Prostate gland (tissue), 2 donors: ENCODE results near the gene PDHX. TPM values are rescaled to one million over a fixed set of nuclear protein-coding genes. Genes with fewer than 3 reads are reported as not detected.
A peak's percentile ranks its signal among the peaks of the same experiment; 100 is the strongest.

Experiments used
- DNase-seq: peaks from one replicate; pipeline ENCODE4 v3.0.0-alpha.2; 2019; ENCODE audit warnings: low spot score
- H3K27ac ChIP-seq, 2 donors: fragments of 200-600 bp; sonication (generic); 2 replicates each; pipeline ENCODE4 v1.5.1; 2017 to 2019
- H3K27me3 ChIP-seq: fragments of 200-600 bp; sonication (generic); replicated peaks from 2 replicates; pipeline ENCODE4 v1.5.1; 2019; ENCODE audit not compliant: insufficient read depth
- H3K36me3 ChIP-seq, 2 donors: fragments of 200-600 bp; sonication (generic); 1 replicate in 1 of 2; 2 replicates in 1 of 2; pipeline versions ENCODE4 v1.5.1 to v1.8.1; 2017 to 2019
- H3K4me1 ChIP-seq: fragments of 200-600 bp; sonication (generic); replicated peaks from 2 replicates; pipeline ENCODE4 v1.5.1; 2019
- H3K4me3 ChIP-seq, 2 donors: fragments of 200-600 bp; sonication (generic); 2 replicates each; pipeline ENCODE4 v1.5.1; 2017 to 2019
- H3K9me3 ChIP-seq: fragments of 200-600 bp; sonication (generic); 2 replicates; pipeline ENCODE4 v1.5.1; 2017
- POLR2A ChIP-seq: fragments of 450-650 bp; IDR thresholded peaks from one replicate; pipeline ENCODE4 v1.6.1; 2016; ENCODE audit warnings: antibody characterized with exemption, mild to moderate bottlenecking
- POLR2AphosphoS5 ChIP-seq: sonication (generic); formaldehyde crosslinking; IDR thresholded peaks from one replicate; pipeline ENCODE4 v1.6.1; 2017; ENCODE audit warnings: antibody characterized with exemption
- WGBS: methylation state at CpG from one replicate; pipeline ENCODE4 v1.1.5; 2018; 5-methylcytosine and 5-hydroxymethylcytosine counted together
- intact Hi-C: fragments of 100-400 bp; cut with DNase I; formaldehyde crosslinking; loops from one replicate; pipeline ENCODE4 v1.14.2; 2022
- total RNA-seq, 2 donors: library from RNA; depleted of rRNA; stranded (reverse); fragments of >200 nt; gene quantifications; one replicate each; pipeline ENCODE4 v1.1.0, GENCODE V29; 2016
- TF ChIP-seq, protein P1 (sequence below), 4 experiments: fragments of 200-600 bp in 2 of 4; fragments of 450-650 bp in 2 of 4; sonication (generic) in 2 of 4; IDR thresholded peaks; 1 replicate in 3 of 4; 2 replicates in 1 of 4; pipeline ENCODE4 v1.5.1; 2016 to 2019; ENCODE audit warnings: antibody characterized with exemption in 4 of 4, mild to moderate bottlenecking in 2 of 4, moderate library complexity in 2 of 4

Gene PDHX
- total RNA-seq, 2 donors from 2014 or later = 29.1 to 45.2 TPM

DNA sequence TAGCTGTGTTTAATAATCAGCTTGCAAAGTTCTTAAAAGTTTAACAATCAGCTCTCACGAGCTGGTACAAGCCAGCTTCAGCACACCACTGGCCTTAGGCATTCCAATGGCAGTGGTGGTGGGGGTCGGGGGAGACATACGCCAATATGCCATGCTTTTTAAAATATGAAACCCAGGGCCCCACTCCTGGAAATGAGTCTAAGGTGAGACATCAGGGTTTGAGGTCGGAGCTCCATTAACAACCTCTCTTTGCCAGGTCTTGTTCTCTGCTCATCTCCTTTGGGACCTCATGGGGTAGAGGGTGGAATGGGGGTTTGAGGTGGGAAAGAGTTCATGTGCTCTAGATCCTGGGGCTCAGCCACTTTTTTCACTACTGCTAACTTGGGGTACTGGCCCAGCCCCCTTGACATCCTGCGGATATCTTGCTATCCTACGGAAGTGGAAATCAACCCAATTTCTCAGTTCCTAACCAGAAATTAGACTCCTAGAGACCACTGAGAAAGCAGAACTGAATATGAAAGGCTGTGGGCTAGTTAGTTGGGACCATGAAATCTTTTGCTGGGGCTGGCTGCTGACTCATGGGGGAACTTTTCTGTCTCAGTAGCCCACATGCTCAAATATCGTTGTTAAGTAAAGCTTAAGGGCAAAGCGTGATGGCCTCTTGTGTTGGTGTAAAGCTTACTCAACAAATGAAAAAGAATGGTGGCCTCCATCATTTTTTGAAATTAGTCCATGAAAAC lies 90.1 kb downstream of the PDHX start:
- DNase-seq = no peak
- no peaks in the 10 kb centered on the region for H3K9me3 ChIP-seq
- no peaks in the 10 kb centered on the region for H3K36me3 ChIP-seq
- no peak for TF ChIP-seq POLR2A
- no peak for TF ChIP-seq POLR2AphosphoS5
- TF ChIP-seq, protein P1, sequence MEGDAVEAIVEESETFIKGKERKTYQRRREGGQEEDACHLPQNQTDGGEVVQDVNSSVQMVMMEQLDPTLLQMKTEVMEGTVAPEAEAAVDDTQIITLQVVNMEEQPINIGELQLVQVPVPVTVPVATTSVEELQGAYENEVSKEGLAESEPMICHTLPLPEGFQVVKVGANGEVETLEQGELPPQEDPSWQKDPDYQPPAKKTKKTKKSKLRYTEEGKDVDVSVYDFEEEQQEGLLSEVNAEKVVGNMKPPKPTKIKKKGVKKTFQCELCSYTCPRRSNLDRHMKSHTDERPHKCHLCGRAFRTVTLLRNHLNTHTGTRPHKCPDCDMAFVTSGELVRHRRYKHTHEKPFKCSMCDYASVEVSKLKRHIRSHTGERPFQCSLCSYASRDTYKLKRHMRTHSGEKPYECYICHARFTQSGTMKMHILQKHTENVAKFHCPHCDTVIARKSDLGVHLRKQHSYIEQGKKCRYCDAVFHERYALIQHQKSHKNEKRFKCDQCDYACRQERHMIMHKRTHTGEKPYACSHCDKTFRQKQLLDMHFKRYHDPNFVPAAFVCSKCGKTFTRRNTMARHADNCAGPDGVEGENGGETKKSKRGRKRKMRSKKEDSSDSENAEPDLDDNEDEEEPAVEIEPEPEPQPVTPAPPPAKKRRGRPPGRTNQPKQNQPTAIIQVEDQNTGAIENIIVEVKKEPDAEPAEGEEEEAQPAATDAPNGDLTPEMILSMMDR (IDR thresholded peaks at IDR 0.05) = no peak
- intact Hi-C loops = loop anchor here (10.0 kb wide), 1 partner anchor 298 kb away; no protein-coding TSS in a partner anchor
- H3K4me1 ChIP-seq = peaks cover 11% of the 10 kb centered on the region
- WGBS = 74% methylated on average over 8 of the region's 8 CpGs
- no peak overlapping the region for H3K27ac ChIP-seq
- no peaks in the 10 kb centered on the region for H3K27me3 ChIP-seq
- H3K4me3 ChIP-seq = no peak overlapping the region

DNA sequence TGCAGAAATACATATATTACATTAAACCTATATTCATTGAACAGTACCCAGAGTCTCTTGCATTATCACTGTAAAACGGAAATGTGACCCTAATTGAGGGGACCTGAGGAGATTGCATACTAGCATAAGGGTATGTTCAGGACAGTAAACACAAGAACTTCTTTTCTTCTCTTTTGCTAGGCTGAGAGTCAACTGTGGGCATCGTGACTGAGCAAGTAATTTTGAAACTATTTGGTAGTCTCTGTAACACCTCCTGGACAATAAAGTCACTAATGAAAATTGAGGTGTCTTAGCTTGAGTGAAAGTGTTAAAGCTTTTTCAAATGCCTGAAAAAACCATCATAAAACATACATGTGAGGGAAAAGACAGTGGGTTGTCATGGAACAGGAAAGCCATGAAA lies 90.9 kb downstream of the PDHX start:
- TF ChIP-seq, protein P1 (IDR thresholded peaks at IDR 0.05) = no peak
- no peak for TF ChIP-seq POLR2AphosphoS5
- TF ChIP-seq POLR2A = no peak
- Histone ChIP-seq H3K36me3 (no peaks in the 10 kb centered on the region), H3K4me1 (peaks cover 11% of the 10 kb centered on the region), H3K27me3 (no peaks in the 10 kb centered on the region), H3K9me3 (no peaks in the 10 kb centered on the region), H3K4me3 (no peak overlapping the region), H3K27ac (no peak overlapping the region)
- no peak for DNase-seq
- WGBS = 71% methylated on average over 2 of the region's 2 CpGs
- intact Hi-C loops = loop anchor here (10.0 kb wide), 1 partner anchor 298 kb away; no protein-coding TSS in a partner anchor

DNA sequence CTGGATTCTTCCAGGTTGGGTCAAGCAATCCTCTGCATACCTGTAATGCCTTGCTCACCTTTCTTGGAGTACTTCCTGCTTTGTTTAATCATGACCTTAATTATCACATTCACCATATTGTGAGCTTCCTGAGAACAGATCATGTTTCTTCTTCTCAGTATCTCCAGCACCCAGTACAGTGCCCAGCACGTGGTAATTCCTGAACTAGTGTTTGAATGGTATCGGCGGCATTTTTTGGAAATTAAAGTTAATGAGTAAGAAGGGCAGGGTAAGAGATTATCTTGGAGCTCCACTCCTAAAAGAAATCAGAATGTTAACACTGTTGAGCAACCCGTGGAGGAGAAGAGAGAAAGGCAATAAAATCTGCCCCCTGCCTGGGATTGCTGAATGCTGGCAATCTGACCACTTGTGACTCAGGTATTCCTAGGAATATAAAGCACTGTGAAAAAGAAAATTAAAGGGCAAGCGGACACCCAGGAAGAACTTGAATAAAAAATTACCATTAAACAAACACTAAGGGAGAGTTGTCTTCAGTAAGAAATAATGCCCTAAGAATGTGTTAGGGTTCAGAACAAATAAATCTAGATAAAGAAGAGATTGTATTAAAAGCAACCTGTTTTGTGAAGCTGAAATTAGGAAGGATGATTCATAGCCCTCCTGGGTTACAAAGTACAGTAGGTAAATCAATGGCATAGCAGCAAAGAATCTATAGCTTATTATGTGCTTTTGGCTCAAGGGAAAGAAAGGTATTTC lies 92.9 kb downstream of the PDHX start:
- H3K4me1 ChIP-seq = peaks cover 11% of the 10 kb centered on the region
- WGBS = 24% methylated on average over 5 of the region's 5 CpGs
- no peaks in the 10 kb centered on the region for H3K36me3 ChIP-seq
- DNase-seq = peak; percentile 50
- TF ChIP-seq, protein P1 (IDR thresholded peaks at IDR 0.05) = no peak
- TF ChIP-seq POLR2AphosphoS5 (peak; percentile 55), POLR2A (no peak)
- no peak overlapping the region for H3K27ac ChIP-seq
- intact Hi-C loops = loop anchor here (10.0 kb wide), 1 partner anchor 295 kb away; no protein-coding TSS in a partner anchor
- no peaks in the 10 kb centered on the region for H3K27me3 ChIP-seq
- H3K4me3 ChIP-seq = no peak overlapping the region
- H3K9me3 ChIP-seq = no peaks in the 10 kb centered on the region

DNA sequence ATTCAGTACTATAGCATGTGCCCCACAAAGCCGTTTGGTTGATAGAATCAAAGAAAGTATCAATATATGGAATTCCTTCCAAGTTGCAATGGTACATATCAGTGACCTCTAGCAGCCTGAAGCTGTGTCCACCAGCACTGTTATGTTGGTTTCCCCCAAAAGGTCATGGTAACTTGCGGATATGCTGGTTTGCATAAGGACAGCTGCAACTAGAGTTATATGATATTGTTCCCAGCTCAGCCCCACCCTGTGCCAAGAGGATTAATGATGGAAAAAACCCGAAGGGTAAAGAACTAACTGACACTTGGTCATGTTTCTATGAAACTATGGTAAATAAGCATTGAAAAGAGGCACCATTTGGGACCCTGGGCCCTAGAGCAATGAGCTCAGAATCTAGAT lies 93.5 kb downstream of the PDHX start:
- intact Hi-C loops = loop anchor here (10.0 kb wide), 1 partner anchor 295 kb away; no protein-coding TSS in a partner anchor
- no peaks in the 10 kb centered on the region for H3K36me3 ChIP-seq
- WGBS = 22% methylated on average over 3 of the region's 3 CpGs
- peaks cover 11% of the 10 kb centered on the region for H3K4me1 ChIP-seq
- H3K9me3 ChIP-seq = no peaks in the 10 kb centered on the region
- H3K4me3 ChIP-seq = no peak overlapping the region
- DNase-seq = no peak
- H3K27me3 ChIP-seq = no peaks in the 10 kb centered on the region
- no peak overlapping the region for H3K27ac ChIP-seq
- no peak for TF ChIP-seq POLR2A
- TF ChIP-seq, protein P1 (IDR thresholded peaks at IDR 0.05) = no peak
- no peak for TF ChIP-seq POLR2AphosphoS5
